ENCODE measurements around the gene RETREG1. TPM values are rescaled to one million over a fixed set of nuclear protein-coding genes. Genes with fewer than 3 reads are reported as not detected.
A peak's percentile ranks its signal among the peaks of the same experiment; 100 is the strongest.

The RETREG1 gene
- total RNA-seq, 1 experiment from 2014 or later, result 5.1 TPM

DNA sequence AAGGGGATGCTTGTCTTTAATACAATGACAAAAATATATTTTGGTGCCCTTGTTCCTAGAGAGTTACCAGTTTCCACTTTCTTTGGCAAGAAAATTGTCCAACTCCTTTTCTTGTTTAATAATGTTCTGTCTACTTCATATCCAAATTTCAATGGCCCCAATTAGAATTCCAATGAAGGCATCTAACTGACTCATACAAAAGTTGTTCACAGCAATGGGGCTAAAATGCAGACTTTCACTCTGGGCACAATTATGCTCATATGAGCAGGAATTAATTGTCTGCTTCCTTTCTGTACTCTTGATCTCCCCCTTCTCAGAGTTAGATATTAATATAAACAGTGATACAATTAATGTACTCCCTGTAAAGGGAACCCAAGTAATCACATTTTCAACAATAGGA, 109.1 kb downstream of the RETREG1 start:
- BruUV-seq (replicated peaks), result no TSS peak
- Histone ChIP-seq H3K4me1 (ENCODE audit: insufficient read depth, low read length, poor library complexity, severe bottlenecking) (peaks cover 6% of the 10 kb centered on the region), H3K9me3 (ENCODE audit: low read depth, low read length, poor library complexity, severe bottlenecking) (no peaks in the 10 kb centered on the region), H3K27me3 (replicated peaks; ENCODE audit: insufficient read depth, low read depth, low read length, poor library complexity) (no peaks in the 10 kb centered on the region), H3K4me3 (ENCODE audit: low read depth, low read length, poor library complexity, severe bottlenecking) (no peak overlapping the region), H3K36me3 (ENCODE audit: insufficient read depth, low read length, poor library complexity, severe bottlenecking) (no peaks in the 10 kb centered on the region), H3K27ac (ENCODE audit: low read depth, low read length, poor library complexity, severe bottlenecking) (no peak overlapping the region)
- peak; percentile 36 for DNase-seq (ENCODE audit: low spot score)
- intact Hi-C loops (cut with micrococcal nuclease; ENCODE audit: unreplicated experiment), result no loop called here
- TF ChIP-seq, protein P1, sequence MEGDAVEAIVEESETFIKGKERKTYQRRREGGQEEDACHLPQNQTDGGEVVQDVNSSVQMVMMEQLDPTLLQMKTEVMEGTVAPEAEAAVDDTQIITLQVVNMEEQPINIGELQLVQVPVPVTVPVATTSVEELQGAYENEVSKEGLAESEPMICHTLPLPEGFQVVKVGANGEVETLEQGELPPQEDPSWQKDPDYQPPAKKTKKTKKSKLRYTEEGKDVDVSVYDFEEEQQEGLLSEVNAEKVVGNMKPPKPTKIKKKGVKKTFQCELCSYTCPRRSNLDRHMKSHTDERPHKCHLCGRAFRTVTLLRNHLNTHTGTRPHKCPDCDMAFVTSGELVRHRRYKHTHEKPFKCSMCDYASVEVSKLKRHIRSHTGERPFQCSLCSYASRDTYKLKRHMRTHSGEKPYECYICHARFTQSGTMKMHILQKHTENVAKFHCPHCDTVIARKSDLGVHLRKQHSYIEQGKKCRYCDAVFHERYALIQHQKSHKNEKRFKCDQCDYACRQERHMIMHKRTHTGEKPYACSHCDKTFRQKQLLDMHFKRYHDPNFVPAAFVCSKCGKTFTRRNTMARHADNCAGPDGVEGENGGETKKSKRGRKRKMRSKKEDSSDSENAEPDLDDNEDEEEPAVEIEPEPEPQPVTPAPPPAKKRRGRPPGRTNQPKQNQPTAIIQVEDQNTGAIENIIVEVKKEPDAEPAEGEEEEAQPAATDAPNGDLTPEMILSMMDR (conservative IDR thresholded peaks at IDR 0.05; ENCODE audit: low read depth, low read length), result no peak
- TF ChIP-seq EZH2 (IDR thresholded peaks at IDR 0.05; ENCODE audit: borderline replicate concordance, low read depth, low read length, poor library complexity, severe bottlenecking), result no peak
- POLR2A ChIA-PET (ENCODE audit: low non-redundant PET), result no interaction called here
- CTCF ChIA-PET, result no interaction called here

DNA sequence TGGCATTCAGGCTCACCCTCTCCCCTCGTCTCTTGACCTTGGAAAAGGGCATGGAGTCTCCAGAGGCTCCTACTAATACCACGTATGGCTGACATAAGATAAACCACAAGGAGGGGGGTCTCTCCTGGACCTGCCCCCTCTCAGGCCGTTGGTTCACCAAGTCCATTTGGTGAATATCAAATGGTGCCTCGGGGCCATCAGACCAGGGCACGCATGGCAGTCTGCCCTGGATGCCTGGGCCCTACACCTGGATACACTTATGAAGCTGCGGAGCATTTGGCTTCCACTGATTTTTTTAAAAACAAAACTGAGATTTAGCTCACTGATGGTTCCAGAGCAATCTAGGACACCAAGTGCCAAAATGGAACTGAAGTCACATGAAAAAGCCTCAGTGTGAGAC, 110.9 kb downstream of the RETREG1 start:
- no peak for DNase-seq (ENCODE audit: low spot score)
- BruUV-seq (replicated peaks), result no TSS peak
- Histone ChIP-seq H3K36me3 (ENCODE audit: insufficient read depth, low read length, poor library complexity, severe bottlenecking) (no peaks in the 10 kb centered on the region), H3K27me3 (replicated peaks; ENCODE audit: insufficient read depth, low read depth, low read length, poor library complexity) (no peaks in the 10 kb centered on the region), H3K4me3 (ENCODE audit: low read depth, low read length, poor library complexity, severe bottlenecking) (no peak overlapping the region), H3K9me3 (ENCODE audit: low read depth, low read length, poor library complexity, severe bottlenecking) (no peaks in the 10 kb centered on the region), H3K4me1 (ENCODE audit: insufficient read depth, low read length, poor library complexity, severe bottlenecking) (peaks cover 7% of the 10 kb centered on the region), H3K27ac (ENCODE audit: low read depth, low read length, poor library complexity, severe bottlenecking) (no peak overlapping the region)
- CTCF ChIA-PET, result no interaction called here
- intact Hi-C loops (cut with micrococcal nuclease; ENCODE audit: unreplicated experiment), result no loop called here
- POLR2A ChIA-PET (ENCODE audit: low non-redundant PET), result no interaction called here
- no peak for TF ChIP-seq EZH2 (IDR thresholded peaks at IDR 0.05; ENCODE audit: borderline replicate concordance, low read depth, low read length, poor library complexity, severe bottlenecking)
- TF ChIP-seq, protein P1 (conservative IDR thresholded peaks at IDR 0.05; ENCODE audit: low read depth, low read length), result no peak

DNA sequence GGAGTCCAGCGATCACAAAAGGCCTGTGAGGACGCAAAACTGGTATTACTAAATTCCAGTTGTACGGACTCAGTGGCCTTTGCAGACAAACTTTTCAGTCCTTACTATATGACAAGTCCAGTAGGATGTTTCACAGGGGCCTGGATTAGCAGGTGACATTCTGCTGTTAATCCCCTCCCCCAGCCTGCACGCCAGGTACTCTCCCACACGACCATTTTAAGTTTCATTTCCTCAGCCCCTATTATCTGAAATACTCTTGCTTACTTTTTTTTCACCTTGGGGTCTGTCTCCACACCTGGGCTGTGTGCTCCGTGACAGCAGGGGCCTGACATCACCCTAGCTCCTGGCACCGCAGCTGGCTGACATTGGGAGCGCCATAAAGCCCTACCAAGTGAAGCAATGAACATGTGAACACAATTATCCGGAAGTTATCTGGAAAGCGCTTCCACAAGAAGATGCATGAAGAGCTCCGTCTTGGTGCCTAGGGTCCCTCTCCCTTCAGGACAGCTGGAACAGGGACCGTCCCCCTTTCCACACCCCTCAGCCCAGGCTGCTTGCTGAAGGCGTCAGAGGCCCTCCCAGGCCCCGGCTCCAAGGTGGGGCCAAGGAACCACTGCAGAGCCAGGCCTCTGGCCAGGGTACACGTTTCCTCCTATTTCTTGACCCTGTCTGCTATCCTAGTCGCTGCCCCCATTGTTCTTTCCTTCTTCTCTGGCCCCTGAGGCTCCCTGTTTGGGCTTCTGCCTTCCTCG, 111.5 kb downstream of the RETREG1 start:
- Histone ChIP-seq H3K27ac (ENCODE audit: low read depth, low read length, poor library complexity, severe bottlenecking) (no peak overlapping the region), H3K4me3 (ENCODE audit: low read depth, low read length, poor library complexity, severe bottlenecking) (no peak overlapping the region), H3K4me1 (ENCODE audit: insufficient read depth, low read length, poor library complexity, severe bottlenecking) (peaks cover 7% of the 10 kb centered on the region), H3K27me3 (replicated peaks; ENCODE audit: insufficient read depth, low read depth, low read length, poor library complexity) (no peaks in the 10 kb centered on the region), H3K9me3 (ENCODE audit: low read depth, low read length, poor library complexity, severe bottlenecking) (no peaks in the 10 kb centered on the region), H3K36me3 (ENCODE audit: insufficient read depth, low read length, poor library complexity, severe bottlenecking) (no peaks in the 10 kb centered on the region)
- intact Hi-C loops (cut with micrococcal nuclease; ENCODE audit: unreplicated experiment), result no loop called here
- DNase-seq (ENCODE audit: low spot score), result no peak
- TF ChIP-seq EZH2 (IDR thresholded peaks at IDR 0.05; ENCODE audit: borderline replicate concordance, low read depth, low read length, poor library complexity, severe bottlenecking), result no peak
- TF ChIP-seq, protein P1 (conservative IDR thresholded peaks at IDR 0.05; ENCODE audit: low read depth, low read length), result no peak
- POLR2A ChIA-PET (ENCODE audit: low non-redundant PET), result no interaction called here
- no TSS peak for BruUV-seq (replicated peaks)
- CTCF ChIA-PET, result no interaction called here
